SK-N-SH treated with all-trans-retinoic acid at 6 μM for 48 hours (cell line): ENCODE results near the gene UTF1.

Experiments used
- BACH2 ChIP-seq: fragments of 250-450 bp; sonication (Bioruptor Pico); IDR thresholded peaks from 2 replicates; pipeline ENCODE4 v1.9.0; 2021; ENCODE audit warnings: mild to moderate bottlenecking, borderline replicate concordance
- GLIS3 ChIP-seq: fragments of 250-450 bp; sonication (Bioruptor Pico); IDR thresholded peaks from 2 replicates; pipeline ENCODE4 v1.5.0; 2020; ENCODE audit warnings: mild to moderate bottlenecking, moderate library complexity
- PATZ1 ChIP-seq: fragments of 250-450 bp; sonication (Bioruptor Pico); IDR thresholded peaks from 2 replicates; pipeline ENCODE4 v1.8.0; 2020; ENCODE audit warnings: mild to moderate bottlenecking, moderate library complexity, borderline replicate concordance
- RARB ChIP-seq: fragments of 250-450 bp; sonication (Bioruptor Pico); IDR thresholded peaks from 2 replicates; pipeline ENCODE4 v1.8.0; 2021; ENCODE audit warnings: mild to moderate bottlenecking, moderate library complexity
- SNAI2 ChIP-seq: fragments of 250-450 bp; sonication (Bioruptor Pico); IDR thresholded peaks from 2 replicates; pipeline ENCODE4 v1.5.0; 2020; ENCODE audit warnings: mild to moderate bottlenecking, moderate library complexity
- ZC3H10 ChIP-seq: fragments of 250-450 bp; sonication (Bioruptor Pico); IDR thresholded peaks from 2 replicates; pipeline ENCODE4 v1.5.1; 2021; ENCODE audit warnings: mild to moderate bottlenecking, moderate library complexity
- ZFP3 ChIP-seq: fragments of 250-450 bp; sonication (Bioruptor Pico); IDR thresholded peaks from 2 replicates; pipeline ENCODE4 v1.5.0; 2020; ENCODE audit warnings: mild to moderate bottlenecking, moderate library complexity
- TF ChIP-seq, protein P1 (sequence below): fragments of 250-450 bp; sonication (Bioruptor Pico); IDR thresholded peaks from 2 replicates; pipeline ENCODE4 v1.5.1; 2020; ENCODE audit warnings: low read depth, mild to moderate bottlenecking, moderate library complexity
- TF ChIP-seq, protein P2 (sequence below): fragments of 250-450 bp; sonication (Bioruptor Pico); IDR thresholded peaks from 2 replicates; pipeline ENCODE4 v1.5.0; 2020; ENCODE audit warnings: mild to moderate bottlenecking, moderate library complexity

DNA sequence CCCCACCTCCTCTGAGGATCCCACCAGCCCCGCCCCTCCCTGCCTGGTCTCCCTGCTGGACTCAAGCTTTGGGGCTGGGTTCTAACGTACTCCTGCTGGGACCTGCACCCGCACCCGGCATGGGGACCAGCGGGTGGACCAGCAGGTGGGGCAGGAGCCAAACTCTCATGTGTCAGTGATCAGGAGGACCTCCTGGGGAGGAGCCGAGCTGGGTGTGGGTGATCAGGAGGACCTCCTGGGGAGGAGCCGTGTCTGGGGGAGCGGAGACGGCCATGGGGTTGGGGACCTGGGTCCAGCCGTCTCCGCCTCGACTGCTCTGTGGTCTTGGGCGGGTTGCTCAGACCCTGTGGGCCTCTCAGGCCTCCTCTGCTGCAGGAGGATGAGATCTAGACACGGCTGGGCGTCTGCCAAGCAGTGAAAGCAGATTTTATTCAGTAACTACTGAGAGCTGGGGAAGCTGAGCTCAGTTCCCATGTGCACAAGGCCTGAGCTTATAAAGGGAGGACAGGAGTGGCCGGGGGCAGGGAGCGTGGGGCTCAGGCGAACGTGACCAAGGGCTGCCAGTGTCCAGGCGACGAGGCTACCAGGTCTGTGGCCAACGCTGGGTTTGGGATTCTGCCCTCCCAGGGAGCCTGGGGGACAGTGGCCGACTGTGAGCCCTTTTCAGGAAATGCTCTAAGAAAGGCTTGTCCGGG, 33.6 kb upstream of the UTF1 start:
- TF ChIP-seq PATZ1 (CRISPR knock-in tag) (no peak), BACH2 (no peak), SNAI2 (no peak), RARB (CRISPR knock-in tag) (no peak), GLIS3 (no peak), ZFP3 (CRISPR knock-in tag) (no peak), ZC3H10 (CRISPR knock-in tag) (no peak)
- TF ChIP-seq, protein P1, sequence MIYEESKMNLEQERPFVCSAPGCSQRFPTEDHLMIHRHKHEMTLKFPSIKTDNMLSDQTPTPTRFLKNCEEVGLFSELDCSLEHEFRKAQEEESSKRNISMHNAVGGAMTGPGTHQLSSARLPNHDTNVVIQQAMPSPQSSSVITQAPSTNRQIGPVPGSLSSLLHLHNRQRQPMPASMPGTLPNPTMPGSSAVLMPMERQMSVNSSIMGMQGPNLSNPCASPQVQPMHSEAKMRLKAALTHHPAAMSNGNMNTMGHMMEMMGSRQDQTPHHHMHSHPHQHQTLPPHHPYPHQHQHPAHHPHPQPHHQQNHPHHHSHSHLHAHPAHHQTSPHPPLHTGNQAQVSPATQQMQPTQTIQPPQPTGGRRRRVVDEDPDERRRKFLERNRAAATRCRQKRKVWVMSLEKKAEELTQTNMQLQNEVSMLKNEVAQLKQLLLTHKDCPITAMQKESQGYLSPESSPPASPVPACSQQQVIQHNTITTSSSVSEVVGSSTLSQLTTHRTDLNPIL (CRISPR knock-in tag) = no peak
- TF ChIP-seq, protein P2, sequence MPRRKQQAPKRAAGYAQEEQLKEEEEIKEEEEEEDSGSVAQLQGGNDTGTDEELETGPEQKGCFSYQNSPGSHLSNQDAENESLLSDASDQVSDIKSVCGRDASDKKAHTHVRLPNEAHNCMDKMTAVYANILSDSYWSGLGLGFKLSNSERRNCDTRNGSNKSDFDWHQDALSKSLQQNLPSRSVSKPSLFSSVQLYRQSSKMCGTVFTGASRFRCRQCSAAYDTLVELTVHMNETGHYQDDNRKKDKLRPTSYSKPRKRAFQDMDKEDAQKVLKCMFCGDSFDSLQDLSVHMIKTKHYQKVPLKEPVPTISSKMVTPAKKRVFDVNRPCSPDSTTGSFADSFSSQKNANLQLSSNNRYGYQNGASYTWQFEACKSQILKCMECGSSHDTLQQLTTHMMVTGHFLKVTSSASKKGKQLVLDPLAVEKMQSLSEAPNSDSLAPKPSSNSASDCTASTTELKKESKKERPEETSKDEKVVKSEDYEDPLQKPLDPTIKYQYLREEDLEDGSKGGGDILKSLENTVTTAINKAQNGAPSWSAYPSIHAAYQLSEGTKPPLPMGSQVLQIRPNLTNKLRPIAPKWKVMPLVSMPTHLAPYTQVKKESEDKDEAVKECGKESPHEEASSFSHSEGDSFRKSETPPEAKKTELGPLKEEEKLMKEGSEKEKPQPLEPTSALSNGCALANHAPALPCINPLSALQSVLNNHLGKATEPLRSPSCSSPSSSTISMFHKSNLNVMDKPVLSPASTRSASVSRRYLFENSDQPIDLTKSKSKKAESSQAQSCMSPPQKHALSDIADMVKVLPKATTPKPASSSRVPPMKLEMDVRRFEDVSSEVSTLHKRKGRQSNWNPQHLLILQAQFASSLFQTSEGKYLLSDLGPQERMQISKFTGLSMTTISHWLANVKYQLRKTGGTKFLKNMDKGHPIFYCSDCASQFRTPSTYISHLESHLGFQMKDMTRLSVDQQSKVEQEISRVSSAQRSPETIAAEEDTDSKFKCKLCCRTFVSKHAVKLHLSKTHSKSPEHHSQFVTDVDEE (CRISPR knock-in tag) = no peak
